Activated effector memory CD4-positive, alpha-beta T cell treated with anti-CD3 and anti-CD28 coated beads, Interleukin-2, amount 50 U/mL, for 16 hours (primary cell): ENCODE measurements around the gene BAMBI.

Experiments used
- DNase-seq: peaks from one replicate; pipeline ENCODE4 v3.0.0-alpha.2; 2020

BAMBI gene

DNA sequence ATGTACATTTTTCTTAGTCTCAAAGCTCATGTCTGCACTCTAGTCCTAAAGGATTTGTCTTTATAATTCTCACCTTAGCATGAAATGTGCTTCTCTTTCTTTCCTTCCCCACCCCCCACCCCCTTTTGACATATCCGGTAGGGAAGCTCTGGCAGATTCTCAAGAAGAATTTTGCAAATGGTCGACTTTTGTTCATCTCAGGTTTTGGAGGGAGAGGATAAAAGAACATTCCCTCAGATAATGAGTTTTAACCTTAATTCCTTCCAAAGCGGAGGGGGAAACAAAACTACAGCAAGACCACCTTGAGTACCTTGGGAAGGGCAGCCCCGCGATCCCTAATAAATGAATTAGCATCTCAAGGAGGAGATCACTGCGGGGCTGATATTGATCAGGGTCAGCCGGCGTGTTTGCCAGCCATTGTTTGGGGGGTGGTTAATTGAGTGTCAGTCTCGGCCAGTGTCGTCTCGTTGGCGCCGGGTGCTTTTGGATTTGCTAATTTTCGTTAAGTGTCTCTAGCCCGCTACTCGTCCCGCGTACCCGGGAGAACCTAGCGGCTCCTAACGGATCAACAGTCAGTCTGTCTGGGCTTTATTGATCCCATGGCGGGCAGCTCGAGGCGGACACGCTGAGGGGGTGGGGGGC is 874 bp upstream of the BAMBI start:
- peak; percentile 67 for DNase-seq

GRCh38 chr10:28677888-28678686 is 766 bp downstream of the BAMBI start:
- peak; percentile 68 for DNase-seq

DNA sequence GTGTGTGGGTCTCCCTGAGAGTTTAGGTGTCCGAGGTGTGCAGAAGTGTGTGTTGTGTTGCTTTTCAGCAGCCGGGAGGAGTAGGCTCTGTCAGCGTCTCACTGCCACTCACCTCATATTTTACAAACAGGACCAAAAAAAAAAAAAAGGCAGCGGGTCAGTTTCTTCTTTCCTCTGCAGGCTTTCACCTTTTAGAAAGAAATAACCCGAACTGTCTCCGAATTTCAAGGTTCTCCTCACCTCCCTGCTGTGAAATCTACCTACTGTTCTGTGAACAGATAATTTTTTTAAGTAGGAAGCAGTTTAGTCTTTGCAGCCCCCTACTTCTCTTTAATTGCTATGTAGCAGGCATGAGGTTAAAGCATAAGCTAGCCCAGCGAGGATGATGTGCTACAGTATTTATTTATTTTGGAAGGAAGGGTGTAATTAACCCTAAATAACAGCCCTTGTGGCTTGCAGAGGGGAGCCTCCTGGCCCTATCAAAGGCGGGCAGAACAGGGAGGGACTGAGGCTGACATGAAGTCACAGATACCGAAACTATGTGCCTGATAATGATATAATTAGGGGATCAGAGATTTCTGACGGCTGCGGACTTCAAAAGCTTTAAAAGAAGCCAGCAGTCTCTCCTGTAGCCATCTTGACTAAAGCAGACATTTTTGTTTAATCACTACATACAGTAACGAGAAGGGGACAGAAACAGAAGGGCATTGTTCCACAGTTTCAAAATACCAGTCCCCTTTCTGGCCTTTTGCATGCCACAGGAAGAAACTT is 1.6 kb downstream of the BAMBI start:
- DNase-seq, result no peak

GRCh38 chr10:28679581-28680357 is 2.4 kb downstream of the BAMBI start:
- no peak for DNase-seq

- DNase-seq, result no peak
Measured at GRCh38 chr10:28680358-28680752, 3.0 kb downstream of the BAMBI start.

DNA sequence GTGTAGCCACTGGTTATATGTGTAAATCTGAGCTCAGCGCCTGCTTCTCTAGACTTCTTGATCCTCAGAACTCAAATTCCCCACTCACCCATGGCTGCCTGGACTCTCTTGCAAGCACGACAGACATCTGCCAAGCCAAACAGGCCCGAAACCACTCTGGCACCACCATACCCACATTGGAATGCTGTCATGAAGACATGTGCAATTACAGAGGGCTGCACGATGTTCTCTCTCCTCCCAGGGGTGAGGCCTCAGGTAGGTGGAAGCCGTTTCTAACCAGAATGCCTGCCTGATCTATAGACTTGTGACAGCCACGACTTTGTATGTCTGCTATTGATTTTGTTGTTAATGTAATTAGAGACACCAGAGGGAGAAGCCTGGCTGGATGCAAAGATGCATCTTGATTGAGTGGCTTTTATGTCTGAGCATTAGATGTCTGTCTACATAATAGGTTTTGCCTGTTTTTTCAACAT is 4.0 kb downstream of the BAMBI start:
- DNase-seq, result no peak

DNA sequence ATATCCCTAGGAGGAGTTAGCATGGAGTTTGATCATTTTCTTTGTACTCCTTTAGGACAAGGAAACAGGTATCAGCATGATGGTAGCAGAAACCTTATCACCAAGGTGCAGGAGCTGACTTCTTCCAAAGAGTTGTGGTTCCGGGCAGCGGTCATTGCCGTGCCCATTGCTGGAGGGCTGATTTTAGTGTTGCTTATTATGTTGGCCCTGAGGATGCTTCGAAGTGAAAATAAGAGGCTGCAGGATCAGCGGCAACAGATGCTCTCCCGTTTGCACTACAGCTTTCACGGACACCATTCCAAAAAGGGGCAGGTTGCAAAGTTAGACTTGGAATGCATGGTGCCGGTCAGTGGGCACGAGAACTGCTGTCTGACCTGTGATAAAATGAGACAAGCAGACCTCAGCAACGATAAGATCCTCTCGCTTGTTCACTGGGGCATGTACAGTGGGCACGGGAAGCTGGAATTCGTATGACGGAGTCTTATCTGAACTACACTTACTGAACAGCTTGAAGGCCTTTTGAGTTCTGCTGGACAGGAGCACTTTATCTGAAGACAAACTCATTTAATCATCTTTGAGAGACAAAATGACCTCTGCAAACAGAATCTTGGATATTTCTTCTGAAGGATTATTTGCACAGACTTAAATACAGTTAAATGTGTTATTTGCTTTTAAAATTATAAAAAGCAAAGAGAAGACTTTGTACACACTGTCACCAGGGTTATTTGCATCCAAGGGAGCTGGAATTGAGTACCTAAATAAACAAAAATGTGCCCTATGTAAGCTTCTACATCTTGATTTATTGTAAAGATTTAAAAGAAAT is 4.8 kb downstream of the BAMBI start:
- DNase-seq, result no peak

- no peak for DNase-seq
Measured at GRCh38 chr10:28684157-28684985, 7.0 kb downstream of the BAMBI start.

DNA sequence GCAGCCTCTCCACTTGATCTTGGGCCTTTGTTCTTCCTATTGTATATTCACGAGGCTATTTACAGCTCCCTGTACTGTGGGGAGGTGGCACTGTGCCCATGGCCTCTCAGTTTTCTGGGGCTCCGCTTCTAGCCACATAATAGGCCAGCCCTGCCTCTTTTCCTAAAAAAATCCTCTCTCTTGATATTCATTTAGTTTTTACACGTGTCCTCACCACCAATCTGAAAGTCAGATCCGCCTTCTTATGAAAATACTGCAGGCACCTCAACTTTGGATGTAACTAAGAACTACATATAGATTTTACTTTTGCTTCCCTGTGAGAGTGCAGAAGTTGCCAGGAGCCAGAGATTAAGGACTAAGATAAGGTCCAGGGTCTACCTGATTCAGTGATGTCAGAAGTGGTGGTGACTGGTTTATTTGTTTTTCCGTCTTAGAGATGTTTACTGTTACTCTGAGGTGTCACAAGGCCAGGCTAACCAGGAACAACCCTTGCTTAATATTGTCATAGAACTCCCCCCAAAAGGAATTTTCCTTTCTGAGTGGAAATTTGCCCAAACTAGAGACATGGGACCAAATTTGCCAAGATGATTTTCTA is 7.8 kb downstream of the BAMBI start:
- no peak for DNase-seq

- no peak for DNase-seq
Measured at GRCh38 chr10:28685717-28686116, 8.4 kb downstream of the BAMBI start.

DNA sequence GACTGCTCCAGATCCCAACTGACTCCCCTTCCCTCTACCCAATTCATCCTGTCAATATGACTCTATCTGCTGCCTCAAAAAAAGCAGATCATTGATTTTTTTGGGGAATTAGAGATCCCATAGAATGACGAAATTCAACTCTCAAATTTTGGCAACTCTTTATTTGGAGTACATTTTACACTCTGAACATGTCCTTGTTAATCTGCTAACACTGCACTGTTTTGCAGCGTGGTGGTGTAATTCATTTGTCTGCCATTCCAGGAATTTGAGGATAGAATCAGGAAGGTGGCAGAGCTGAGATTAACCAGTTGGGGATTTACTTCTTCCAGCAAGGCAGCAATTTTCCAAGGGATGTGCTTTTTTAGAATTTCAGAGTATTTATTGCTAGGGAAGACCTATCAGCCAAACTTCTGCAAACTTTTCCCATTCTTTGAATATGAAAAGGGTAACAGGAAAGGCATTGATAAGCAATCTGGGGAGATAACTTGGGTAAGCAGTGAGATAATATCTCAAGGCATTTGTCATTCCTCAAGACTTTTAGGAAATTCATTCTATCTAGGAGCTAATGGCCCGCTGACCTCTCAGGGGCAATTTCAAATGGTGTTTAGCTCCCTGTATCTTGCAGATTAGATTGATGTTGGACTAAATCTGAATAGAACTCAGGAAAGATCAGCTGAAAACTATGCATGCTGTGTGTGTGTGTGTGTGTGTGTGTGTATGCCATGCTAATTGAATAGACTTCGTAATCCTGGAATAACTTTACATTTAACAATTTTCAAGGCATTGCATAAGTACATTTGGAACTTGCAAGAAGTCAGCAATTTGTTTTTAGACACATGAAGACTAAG is 9.7 kb downstream of the BAMBI start:
- DNase-seq, result no peak

DNA sequence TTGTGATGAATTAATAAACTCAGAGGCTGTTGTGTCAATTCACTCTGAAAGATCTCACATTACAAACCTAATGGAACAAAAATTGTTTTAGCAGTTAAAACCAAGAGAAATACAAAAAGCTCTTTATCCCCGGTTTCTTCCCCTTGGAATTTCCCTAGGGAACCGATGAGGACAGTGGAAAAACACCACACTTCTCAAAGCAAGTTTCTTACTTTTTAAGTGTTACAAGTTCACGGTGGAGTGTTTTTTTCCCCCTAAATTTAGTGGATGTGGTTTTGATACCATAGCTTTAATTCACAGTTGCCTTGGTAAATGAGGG is 10.3 kb downstream of the BAMBI start:
- DNase-seq, result no peak

GRCh38 chr10:28690545-28690944 is 13.2 kb downstream of the BAMBI start:
- no peak for DNase-seq

- DNase-seq, result no peak
Measured at GRCh38 chr10:28691187-28691694, 13.9 kb downstream of the BAMBI start.

GRCh38 chr10:28692050-28692449 is 14.7 kb downstream of the BAMBI start:
- no peak for DNase-seq

GRCh38 chr10:28694530-28694929 is 17.2 kb downstream of the BAMBI start:
- no peak for DNase-seq

- DNase-seq, result no peak
Measured at GRCh38 chr10:28698075-28698474, 20.8 kb downstream of the BAMBI start.

DNA sequence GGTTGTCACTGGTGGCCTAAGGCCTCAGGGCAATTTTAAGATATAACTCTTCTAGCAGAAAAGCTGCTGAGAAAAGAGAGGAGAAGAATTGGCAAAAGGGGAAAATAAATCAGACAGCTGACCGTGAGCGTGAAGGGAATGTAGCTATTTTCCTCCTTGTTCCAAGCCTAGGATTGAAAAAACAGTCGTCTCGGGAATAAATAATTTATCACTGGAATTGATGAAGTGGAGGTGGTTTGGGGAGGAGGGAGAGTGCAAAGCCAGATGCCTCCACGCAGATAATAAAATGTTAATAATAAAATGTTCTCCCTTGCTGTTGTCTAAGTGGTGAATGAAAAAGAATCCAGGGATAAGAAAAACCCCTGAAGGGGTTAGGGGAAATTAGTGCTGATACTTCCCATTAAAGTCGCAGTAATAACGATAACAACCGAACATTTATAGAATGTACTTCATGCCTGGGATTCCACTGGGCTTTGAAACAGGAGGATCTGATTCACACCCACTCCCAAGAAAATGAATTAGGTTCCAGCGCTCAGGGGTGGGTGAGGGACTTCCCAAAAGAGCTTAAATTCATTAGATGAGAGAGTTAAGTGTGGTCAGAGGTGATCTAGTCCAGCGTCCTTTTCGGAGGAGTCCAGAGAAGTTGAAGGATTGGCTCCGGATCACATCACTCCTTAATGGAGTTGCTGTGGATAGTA is 27.3 kb downstream of the BAMBI start:
- no peak for DNase-seq

DNA sequence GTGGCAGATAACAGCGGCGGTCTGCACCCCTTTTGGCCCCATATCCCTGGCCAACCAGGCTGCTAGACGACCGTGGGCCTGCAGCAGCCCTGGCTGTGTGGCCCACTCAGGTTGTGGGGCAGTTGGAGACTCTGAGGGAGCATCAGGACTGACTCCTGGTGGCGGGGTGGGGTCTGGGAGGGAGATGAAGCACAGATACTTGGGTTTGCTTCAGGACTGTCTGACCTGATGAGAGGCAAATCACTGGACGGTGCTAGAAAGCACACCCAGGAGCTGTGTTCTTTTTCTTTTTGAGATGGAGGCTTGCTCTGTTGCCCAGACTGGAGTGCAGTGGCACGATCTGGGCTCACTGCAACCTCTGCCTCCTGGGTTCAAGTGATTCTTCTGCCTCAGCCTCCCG is 28.2 kb downstream of the BAMBI start:
- DNase-seq, result no peak
